ENCODE data around the gene CENPT.

CENPT gene, protein sequence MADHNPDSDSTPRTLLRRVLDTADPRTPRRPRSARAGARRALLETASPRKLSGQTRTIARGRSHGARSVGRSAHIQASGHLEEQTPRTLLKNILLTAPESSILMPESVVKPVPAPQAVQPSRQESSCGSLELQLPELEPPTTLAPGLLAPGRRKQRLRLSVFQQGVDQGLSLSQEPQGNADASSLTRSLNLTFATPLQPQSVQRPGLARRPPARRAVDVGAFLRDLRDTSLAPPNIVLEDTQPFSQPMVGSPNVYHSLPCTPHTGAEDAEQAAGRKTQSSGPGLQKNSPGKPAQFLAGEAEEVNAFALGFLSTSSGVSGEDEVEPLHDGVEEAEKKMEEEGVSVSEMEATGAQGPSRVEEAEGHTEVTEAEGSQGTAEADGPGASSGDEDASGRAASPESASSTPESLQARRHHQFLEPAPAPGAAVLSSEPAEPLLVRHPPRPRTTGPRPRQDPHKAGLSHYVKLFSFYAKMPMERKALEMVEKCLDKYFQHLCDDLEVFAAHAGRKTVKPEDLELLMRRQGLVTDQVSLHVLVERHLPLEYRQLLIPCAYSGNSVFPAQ

DNA sequence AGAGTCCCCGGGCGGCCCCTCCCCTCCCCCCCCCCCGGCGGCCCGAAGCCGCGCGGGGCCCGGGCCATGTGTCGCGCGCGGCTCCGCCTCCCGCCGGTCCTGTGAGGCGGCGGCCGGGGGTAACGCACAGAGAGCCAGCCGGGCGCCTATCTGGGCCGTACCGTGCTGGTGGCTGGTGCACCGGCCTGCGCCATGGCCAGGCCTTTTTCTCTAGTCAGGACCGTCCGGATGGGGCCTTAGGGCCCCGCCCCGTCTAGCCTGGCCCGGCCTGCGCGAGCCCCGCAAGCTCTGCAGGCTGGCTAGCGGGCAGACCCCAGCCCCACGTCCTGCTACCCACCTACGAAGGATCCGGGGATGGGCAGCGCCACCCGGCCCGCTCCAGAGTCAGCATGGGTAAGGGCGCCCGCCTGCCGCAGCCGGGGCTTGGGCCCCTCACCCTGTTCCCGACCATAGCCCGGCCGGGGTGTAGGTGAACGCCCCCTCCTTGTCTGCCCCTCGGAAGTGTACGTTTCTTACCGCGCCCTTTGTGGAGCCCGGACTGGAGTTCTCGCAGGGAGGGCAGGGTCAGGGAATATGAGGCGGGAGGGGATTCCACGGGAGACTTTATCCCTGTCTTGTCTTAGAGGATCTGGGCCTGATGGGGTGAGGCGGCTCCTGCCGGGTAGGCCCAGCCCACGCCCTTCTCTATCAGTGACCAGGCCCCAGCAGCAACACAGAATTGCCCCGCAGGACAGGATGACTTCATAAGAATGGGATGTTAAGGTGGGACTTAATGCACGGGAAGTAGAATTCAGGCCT is at the start of gene CENPT:
Gene CENPT, minus strand, starts transcription at position 630 of the 798 bp plus-strand sequence. CDS start 13,834 bp downstream, outside the sequence.
- DNase-seq = peak; percentile 18

DNA sequence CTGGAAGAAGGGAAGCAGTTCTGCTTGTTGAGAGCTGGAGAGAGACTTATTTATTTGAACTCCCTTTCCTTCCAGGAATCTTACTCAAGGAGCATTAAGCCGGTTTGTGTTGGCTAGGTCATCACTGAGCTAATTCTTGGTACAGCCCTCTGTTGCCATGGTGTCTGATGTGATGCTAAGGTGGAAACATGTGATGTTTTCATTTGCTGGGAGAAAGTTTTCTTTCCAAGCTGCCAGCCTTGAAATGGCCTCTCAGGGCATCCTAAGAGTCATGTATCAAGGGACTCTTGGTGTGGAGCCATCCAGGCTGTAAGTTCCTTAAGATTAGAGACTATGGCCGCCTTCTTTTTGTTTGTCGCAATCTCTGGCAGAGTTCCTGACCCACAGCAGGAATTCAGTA is 49.7 kb upstream of the CENPT start:
- DNase-seq = no peak

DNA sequence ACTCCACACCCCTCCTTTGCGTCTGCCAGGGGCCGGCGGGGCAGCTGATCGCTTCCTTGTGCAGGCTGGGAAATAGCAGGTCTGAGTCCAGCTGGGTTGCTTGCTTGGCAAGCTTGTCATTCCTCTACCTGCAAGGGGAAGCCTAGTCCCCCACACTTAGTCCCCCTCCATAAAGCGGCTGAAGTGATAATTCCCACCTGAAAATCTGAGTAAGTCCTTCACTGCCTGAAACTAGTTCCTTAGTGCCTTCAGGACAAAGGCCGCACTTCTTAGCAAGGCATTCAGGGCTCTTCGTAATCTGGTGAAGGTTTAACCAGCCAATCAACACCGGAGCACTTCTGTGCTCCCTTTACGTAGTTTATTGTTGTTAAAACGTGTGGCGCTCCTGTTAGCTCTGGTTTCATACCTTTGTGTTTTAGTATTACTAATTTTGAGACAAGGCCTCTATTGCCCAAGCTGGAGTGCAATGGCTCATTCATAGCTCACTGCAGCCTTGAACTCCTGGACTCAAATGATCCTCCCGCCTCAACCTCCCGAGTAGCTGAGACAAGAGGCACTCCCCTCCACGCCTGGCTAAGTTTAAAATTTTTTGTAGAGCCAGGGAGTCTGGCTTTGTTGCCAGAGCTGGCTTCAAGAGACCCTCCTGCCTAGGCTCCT is 46.4 kb upstream of the CENPT start:
- peak; percentile 20 for DNase-seq

DNA sequence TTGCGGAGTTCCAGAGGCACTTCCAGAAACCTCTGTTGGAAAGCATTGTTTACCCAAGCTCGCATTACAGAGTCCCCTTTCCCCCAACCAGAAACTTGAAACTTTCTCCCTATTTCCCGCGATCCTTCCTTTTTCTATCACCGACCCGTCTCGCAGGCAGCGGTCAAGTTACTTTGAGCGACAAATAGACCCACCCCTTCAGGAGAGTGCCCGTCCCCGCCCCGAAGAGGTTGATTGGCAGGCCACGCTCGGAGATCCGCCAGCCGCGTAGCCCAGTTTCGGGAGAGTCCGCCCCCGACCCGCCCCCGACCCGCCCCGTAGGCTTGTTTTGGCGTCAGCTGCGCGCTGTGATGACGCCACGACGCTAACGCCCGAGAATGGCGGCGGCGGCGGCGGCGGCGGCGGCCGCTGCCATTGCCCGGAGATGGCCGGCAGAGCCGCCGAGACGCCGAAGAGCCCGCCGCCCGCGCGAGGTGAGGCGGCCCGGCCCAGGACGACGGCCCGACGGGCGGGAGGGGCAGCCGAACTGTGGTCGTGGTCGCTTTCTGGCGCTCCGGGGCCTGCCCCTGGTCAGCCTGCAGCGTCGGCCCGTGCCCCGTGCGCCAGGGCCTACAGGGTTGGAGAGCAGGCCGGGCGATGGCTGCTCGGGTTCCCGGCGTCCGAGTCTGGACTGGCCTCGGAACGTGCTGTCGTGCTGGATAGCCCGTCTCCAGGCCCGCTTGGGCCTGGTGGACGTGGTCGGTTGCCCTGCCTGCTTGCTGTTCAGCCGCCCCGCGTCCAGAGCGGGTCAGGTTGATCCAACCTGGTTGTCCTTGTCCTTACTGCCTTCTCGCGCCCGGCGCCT is 45.6 kb upstream of the CENPT start, which contains the start of gene PSKH1:
Gene PSKH1, plus strand, starts transcription at position 356 of the 844 bp plus-strand sequence. CDS start 15,496 bp downstream, outside the sequence.
- DNase-seq = peak; percentile 98

DNA sequence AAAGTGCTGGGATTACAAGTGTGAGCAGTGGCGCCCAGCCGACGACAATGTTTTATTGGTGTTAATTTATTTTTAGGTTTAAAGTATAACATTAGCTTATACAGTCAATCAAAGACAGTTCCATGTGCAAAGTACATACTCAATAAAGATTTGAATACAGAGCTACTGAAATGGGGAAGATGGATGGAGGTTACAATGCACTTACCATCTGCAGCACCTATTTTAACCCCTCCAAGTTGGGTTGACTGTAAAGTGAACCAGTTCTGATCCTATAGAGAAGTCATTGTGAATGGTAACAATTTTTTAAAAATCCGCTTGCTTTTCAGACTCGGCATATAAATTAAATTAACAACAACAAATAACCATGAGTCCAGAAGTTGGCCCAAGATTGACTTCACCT is 44.9 kb upstream of the CENPT start:
- no peak for DNase-seq

DNA sequence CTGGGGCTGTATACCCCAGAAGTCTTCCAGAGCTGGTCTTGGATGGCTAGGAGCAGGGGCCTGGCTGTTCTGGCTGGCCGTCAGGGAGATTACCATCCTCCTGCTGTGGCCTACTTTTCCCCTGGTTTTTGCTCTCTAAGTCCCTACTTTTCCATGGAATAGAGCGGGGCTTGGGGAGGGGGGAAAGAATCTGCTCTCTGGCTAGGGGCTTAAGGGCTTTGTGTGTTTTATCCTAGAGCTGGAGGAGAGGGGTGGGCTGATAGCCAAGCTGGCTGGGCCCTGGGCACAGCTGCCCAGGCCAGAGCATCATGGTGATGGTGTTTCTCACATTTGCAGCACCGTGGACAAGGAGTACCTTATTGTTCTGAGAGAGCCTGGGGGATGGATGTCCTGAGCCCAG is 40.8 kb upstream of the CENPT start:
- DNase-seq = no peak

DNA sequence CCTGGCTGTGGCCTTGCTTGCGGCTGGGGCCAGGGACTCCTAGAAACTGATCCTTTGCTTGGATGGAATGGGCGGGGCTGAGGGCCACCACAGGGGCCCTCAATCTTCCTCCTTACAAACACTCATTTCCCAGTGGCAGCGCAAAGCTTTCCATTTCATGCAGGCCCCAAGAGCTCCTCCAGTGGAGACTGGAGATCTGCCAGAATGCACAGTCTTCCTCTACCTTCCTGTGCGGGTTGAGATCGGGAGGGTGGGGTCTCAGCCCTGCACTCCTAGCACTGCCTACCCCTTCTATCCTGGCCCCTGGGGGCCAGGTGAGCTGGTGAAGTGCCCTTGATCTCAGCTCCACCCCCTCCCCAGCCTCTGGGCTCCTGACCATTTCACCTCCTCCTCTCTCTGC is 38.9 kb upstream of the CENPT start:
- DNase-seq = no peak

DNA sequence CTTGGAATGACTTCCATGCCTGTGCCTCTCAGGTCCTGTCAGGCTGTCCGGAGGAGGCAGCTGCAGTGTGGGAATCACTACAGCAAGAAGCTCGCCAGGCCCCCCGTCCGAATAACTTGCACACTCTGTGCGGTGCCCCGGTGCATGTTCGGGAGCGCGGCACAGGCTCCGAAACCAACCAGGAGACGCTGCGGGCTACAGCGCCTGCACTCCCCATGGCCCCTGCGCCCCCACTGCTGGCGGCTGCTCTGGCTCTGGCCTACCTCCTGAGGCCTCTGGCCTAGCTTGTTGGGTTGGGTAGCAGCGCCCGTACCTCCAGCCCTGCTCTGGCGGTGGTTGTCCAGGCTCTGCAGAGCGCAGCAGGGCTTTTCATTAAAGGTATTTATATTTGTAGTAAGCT is 38.5 kb upstream of the CENPT start:
- no peak for DNase-seq

DNA sequence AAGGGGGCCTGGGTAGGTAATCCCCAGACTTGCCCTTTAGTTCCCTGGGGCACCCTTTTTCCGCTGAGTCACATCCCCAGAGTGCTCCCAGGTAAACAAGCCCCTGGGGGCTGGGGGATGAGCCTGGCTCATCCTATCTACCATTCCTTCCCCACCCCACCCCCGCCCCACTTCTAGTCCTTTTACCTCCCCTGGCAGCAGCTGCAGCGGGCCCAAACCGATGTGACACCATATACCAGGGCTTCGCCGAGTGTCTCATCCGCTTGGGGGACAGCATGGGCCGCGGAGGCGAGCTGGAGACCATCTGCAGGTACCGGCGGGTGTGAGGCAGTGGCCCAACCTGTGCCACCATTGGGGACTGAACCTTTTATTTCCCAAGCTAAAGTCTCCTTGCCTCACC is 38.1 kb upstream of the CENPT start:
- DNase-seq = no peak

DNA sequence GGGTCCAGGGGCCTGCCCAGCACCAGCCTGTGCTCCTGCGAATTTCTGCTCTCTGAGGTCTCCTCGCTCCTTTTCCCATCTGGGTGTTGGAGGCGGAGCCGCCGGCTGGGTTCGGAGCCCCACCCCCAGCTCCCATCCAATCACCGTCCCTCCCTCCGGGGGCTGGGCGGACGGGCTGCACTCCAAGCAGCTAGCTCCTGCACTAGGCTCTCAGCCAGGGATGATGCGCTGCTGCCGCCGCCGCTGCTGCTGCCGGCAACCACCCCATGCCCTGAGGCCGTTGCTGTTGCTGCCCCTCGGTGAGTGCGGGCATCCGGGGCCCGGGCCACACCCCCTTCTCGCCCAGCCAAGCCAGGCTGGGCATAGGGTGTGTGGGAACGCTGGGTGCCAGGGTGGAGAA is 37.2 kb upstream of the CENPT start, which contains the start of gene NRN1L:
Gene NRN1L, plus strand, starts transcription at position 202 of the 400 bp plus-strand sequence. Its CDS starts 19 bp downstream, at position 221.
- DNase-seq = no peak

DNA sequence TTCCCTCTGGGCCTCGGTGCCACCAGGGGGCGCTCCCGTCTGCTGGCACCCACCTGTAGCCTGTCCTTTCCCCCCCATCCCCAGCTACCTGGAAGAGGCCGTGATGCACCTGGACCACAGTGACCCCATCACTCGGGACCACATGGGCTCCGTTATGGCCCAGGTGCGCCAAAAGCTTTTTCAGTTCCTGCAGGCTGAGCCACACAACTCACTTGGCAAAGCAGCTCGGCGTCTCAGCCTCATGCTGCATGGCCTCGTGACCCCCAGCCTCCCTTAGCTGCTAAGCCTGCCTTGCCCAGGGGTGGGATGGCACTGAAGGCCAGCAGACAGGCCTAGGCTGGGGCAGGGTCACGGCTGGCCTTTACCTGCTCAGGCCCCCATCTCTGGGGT is 36.4 kb upstream of the CENPT start:
- peak; percentile 66 for DNase-seq

DNA sequence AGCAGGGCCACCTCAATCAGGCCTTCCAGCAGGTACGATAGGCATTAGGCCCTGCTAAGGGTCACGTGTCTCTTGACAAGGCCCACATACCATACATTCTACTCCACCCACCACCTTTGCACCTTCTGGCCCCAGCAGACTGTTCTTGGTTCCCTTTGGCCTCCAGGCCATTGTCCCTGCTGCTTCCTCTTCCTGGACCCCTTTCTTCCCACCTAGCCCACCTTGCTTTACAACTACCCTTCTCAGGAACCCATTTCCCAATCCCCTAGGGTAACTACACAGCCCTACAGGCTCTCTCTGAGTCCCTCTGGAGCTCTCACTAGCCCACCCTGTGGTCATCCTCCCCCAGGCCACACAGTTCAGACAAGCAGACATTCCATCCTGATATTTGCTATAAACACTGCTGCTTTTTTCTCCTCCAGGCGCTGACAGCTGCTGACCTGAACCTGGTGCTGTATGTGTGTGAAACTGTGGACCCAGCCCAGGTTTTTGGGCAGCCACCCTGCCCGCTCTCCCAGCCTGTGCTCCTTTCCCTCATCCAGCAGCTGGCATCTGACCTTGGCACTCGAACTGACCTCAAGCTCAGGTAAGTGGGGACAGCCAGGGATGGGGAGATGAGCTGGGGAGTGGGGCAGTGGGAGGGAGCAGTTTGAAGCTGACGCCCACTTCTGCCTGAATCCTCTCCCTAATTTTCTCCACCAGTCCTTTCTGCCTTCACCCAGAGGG is 35.8 kb upstream of the CENPT start:
- no peak for DNase-seq

DNA sequence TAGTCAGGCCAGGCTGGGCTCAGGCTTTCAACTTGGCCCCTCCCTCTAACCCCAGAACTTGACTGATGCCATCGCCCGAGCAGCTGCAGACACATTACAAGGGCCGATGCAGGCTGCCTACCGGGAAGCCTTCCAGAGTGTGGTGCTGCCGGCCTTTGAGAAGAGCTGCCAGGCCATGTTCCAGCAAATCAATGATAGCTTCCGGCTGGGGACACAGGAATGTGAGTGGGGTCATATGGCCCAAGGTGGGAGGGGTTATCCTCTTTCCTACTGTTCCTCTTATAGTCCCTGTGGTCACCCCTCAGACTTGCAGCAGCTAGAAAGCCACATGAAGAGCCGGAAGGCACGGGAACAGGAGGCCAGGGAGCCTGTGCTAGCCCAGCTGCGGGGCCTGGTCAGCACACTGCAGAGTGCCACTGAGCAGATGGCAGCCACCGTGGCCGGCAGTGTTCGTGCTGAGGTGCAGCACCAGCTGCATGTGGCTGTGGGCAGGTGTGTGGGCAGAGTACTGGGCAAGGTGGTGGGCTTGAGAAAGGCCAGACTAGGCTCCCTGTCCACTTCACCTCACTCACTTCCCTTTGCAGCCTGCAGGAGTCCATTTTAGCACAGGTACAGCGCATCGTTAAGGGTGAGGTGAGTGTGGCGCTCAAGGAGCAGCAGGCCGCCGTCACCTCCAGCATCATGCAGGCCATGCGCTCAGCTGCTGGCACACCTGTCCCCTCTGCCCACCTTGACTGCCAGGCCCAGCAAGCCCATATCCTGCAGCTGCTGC is 35.1 kb upstream of the CENPT start:
- DNase-seq = no peak

DNA sequence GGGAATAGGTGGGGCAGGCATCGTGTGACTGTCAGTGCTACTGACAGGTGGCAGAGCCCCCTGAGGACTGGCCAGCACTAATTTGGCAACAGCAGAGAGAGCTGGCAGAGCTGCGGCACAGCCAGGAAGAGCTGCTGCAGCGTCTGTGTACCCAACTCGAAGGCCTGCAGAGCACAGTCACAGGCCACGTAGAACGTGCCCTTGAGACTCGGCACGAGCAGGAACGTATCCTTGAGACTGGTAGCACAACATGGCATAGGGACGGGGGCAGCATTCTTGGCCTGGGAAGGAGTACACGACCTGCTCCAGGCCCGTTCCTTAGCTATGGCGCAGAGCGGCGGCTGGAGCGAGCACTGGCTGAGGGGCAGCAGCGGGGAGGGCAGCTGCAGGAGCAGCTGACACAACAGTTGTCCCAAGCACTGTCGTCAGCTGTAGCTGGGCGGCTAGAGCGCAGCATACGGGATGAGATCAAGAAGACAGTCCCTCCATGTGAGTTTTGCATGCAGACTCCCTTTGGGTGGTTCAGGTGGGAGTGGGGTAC is 34.2 kb upstream of the CENPT start:
- no peak for DNase-seq

DNA sequence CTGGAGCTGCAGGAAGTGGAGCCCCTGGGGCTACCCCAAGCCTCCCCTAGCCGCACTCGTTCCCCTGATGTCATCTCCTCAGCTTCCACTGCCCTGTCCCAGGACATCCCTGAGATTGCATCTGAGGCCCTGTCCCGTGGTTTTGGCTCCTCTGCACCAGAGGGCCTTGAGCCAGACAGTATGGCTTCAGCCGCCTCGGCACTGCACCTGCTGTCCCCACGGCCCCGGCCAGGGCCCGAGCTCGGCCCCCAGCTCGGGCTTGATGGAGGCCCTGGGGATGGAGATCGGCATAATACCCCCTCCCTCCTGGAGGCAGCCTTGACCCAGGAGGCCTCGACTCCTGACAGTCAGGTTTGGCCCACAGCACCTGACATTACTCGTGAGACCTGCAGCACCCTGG is 33.1 kb upstream of the CENPT start:
- no peak for DNase-seq

DNA sequence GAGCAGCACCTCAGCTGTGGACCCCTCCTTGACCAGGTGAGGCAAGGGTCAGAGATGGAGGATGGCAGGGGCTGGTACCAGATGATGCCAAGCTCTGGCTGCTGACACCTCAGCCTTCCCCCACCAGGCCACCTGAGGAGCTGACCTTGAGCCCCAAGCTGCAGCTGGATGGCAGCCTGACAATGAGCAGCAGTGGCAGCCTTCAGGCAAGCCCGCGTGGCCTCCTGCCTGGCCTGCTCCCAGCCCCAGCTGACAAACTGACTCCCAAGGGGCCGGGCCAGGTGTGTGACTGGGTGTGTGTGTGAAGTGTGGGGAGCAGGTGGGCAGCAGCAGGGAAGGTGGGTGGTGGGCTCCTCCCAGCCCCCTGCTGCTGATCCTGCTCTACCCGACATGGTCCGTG is 32.4 kb upstream of the CENPT start:
- no peak for DNase-seq

DNA sequence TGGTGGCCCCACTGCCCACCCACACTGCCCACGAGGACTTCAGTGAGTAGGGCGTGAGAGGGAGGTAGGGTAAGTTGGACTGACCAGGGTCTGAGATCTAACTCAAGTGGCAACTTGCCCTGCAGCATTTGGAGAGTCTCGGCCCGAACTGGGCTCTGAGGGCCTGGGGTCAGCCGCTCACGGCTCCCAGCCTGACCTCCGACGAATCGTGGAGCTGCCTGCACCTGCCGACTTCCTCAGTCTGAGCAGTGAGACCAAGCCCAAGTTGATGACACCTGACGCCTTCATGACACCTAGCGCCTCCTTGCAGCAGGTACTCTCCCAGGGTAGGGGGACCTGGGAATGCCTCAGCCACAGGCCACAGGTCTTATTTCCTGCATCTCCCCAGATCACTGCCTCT is 32.0 kb upstream of the CENPT start:
- DNase-seq = no peak

DNA sequence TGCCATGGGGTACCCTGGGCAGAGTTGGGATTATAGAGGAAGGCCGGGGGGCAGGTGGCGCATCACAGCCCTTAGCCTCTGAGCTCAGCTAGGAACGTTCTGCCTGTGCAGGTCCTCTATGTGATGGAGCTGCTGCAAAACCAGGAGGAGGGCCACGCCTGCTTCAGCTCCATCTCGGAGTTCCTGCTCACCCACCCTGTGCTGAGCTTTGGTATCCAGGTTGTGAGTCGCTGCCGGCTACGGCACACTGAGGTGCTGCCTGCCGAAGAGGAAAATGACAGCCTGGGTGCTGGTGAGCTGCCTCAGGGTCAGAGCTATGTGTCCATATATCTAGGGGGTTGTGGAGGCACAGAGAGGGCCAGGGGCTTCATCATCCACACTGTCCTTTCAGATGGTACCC is 31.4 kb upstream of the CENPT start:
- DNase-seq = no peak

DNA sequence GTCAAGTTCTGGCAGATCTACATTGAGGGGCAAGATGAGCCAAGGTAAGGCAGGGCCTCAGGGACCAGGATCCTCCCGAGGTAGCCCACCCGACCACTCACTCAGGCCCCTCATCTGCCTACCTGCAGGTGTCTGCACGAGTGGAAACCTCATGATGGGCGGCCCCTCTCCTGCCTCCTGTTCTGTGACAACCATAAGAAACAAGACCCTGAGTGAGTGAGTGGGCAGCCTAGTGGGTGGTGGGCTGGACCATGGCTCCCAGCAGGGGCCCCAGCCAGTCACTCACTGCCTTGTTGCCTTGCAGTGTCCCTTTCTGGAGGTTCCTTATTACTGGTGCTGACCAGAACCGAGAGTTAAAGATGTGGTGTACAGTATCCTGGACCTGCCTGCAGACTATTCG is 30.7 kb upstream of the CENPT start:
- no peak for DNase-seq

DNA sequence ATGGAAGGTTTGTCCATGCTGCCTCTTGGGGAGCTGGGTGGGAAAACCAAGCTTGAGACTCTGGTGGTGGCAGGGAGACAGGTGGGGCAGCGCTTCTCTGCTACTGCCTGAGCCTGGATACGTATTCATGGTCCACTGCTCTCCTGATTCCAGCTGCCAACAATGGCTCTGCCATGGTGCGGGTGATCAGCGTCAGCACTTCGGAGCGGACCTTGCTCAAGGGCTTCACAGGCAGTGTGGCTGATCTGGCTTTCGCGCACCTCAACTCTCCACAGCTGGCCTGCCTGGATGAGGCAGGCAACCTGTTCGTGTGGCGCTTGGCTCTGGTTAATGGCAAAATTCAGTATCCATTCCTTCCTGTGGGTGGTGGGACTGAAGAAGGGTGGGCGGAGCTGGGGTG is 29.6 kb upstream of the CENPT start:
- DNase-seq = no peak

All from activated CD4-positive, alpha-beta T cell treated with anti-CD3 and anti-CD28 coated beads, Interleukin-10, Interleukin-2, amounts not matched to agents 100 ng/mL and 50 ng/mL, durations not matched to agents 16 hours and 8 hours (primary cell).